Caco-2 (cell line): ENCODE measurements around the gene CAPG. TPM values are rescaled to one million over a fixed set of nuclear protein-coding genes. Genes with fewer than 3 reads are reported as not detected.
"Not testable (repeated sequence)": the region's sequence is repeated elsewhere in the genome, so short reads cannot be mapped to it uniquely, and the experiment has no call there.

Experiments
- BruUV-seq: library from RNA; stranded (reverse); fragments of 400-500 nt; replicated peaks from 2 replicates; lab custom pipeline; 2021; lab: Mats Ljungman, UMichigan
- CTCF ChIA-PET: fragments of 300-600 bp; sonication (Branson Sonifier 250); formaldehyde crosslinking; loops from one replicate; lab custom pipeline; 2022; ENCODE audit warnings: antibody characterized with exemption; lab: Charles Lee
- POLR2A ChIA-PET: fragments of 300-600 bp; sonication (Branson Sonifier 250); formaldehyde crosslinking; loops from one replicate; lab custom pipeline; 2022; ENCODE audit warnings: antibody characterized with exemption; lab: Charles Lee
- DNase-seq, 2 experiments: peaks; one replicate each; pipeline versions ENCODE4 v3.0.0 to v3.0.0-alpha.2; 2020 to 2022
- H3K27me3 ChIP-seq: replicated peaks from 2 replicates; pipeline ENCODE4 v1.6.0; 2011; ENCODE audit warnings: low read length; ENCODE audit not compliant: control insufficient read depth, insufficient read depth
- H3K36me3 ChIP-seq: 2 replicates; pipeline ENCODE4 v1.5.1; 2011; ENCODE audit warnings: low read length; ENCODE audit not compliant: control insufficient read depth, insufficient read depth
- H3K4me1 ChIP-seq: fragments of 250-450 bp; sonication (Bioruptor Pico); 2 replicates; pipeline ENCODE4 v1.5.1; 2020; ENCODE audit warnings: mild to moderate bottlenecking
- H3K4me3 ChIP-seq: 2 replicates; pipeline ENCODE4 v1.5.1; 2011; ENCODE audit warnings: low read depth, mild to moderate bottlenecking, control low read depth, low read length
- H3K9me3 ChIP-seq: fragments of 250-450 bp; sonication (Bioruptor Pico); 2 replicates; pipeline ENCODE4 v1.5.1; 2020; ENCODE audit warnings: mild to moderate bottlenecking, moderate library complexity
- H3K27ac Mint-ChIP-seq: one replicate; pipeline ENCODE4 v1.8.0; 2022; ENCODE audit warnings: mixed read lengths; ENCODE audit not compliant: unreplicated experiment
- H3K27me3 Mint-ChIP-seq: one replicate; pipeline ENCODE4 v1.8.0; 2022; ENCODE audit warnings: mixed read lengths; ENCODE audit not compliant: insufficient read depth, unreplicated experiment
- H3K36me3 Mint-ChIP-seq: one replicate; pipeline ENCODE4 v1.8.0; 2022; ENCODE audit warnings: mild to moderate bottlenecking, mixed read lengths; ENCODE audit not compliant: insufficient read depth, unreplicated experiment
- H3K4me1 Mint-ChIP-seq: one replicate; pipeline ENCODE4 v1.8.0; 2022; ENCODE audit warnings: low read depth, mixed read lengths; ENCODE audit not compliant: unreplicated experiment
- H3K4me3 Mint-ChIP-seq: one replicate; pipeline ENCODE4 v1.8.0; 2022; ENCODE audit warnings: mild to moderate bottlenecking, moderate library complexity, mixed read lengths; ENCODE audit not compliant: unreplicated experiment
- H3K9me3 Mint-ChIP-seq: one replicate; pipeline ENCODE4 v1.8.0; 2022; ENCODE audit warnings: mixed read lengths; ENCODE audit not compliant: unreplicated experiment
- intact Hi-C: fragments of 100-400 bp; cut with micrococcal nuclease; formaldehyde crosslinking; loops from one replicate; pipeline ENCODE4 v1.10.0; 2022; ENCODE audit not compliant: unreplicated experiment
- total RNA-seq: library from RNA; stranded (reverse); gene quantifications from 2 replicates; pipeline ENCODE4 v1.2.3, GENCODE V29; 2022
- TF ChIP-seq, protein P1 (sequence below), 2 experiments: fragments of 200-600 bp in 1 of 2; IDR thresholded peaks; 1 replicate in 1 of 2; 2 replicates in 1 of 2; pipeline versions ENCODE4 v1.5.1 to v1.8.0; 2011 to 2022; ENCODE audit warnings: antibody characterized with exemption in 1 of 2, control low read depth in 1 of 2, inconsistent platforms in 1 of 2, low read depth in 1 of 2, low read length in 1 of 2, mild to moderate bottlenecking in 1 of 2, moderate library complexity in 1 of 2; ENCODE audit not compliant: insufficient read depth in 1 of 2, severe bottlenecking in 1 of 2, unreplicated experiment in 1 of 2

Gene CAPG
- total RNA-seq, 1 experiment from 2014 or later, result 10.0 TPM

DNA sequence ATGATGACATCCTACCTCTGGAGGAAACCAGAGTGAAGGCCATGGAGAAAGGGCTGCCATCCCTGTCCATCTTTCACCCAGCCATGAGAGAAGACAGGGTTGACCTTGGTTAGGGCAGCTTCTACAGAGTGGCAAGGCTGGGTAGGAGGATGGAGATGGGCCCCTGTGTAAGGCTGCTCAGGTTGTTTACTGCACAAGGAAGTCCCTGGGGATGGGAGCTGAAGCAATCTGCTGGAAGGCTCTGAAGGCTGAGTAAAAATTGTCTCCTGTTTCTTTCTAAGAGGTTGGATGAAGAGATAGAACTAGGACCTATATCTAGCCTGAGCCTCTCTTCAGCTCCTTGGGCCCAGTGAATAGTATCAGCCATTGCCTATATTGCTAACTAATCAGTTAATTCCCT, 41.2 kb downstream of the CAPG start:
- H3K9me3 ChIP-seq, result no peaks in the 10 kb centered on the region
- peak in 1 of 2 experiments; percentile 19 for DNase-seq
- intact Hi-C loops, result no loop called here
- H3K4me3 ChIP-seq, result no peak overlapping the region
- Mint-ChIP-seq H3K27me3 (no peaks in the 10 kb centered on the region), H3K36me3 (no peaks in the 10 kb centered on the region), H3K27ac (no peak overlapping the region), H3K9me3 (no peaks in the 10 kb centered on the region), H3K4me1 (no peaks in the 10 kb centered on the region), H3K4me3 (no peak overlapping the region)
- no peaks in the 10 kb centered on the region for H3K4me1 ChIP-seq
- H3K36me3 ChIP-seq, result no peaks in the 10 kb centered on the region
- H3K27me3 ChIP-seq, result no peaks in the 10 kb centered on the region
- TF ChIP-seq, protein P1, sequence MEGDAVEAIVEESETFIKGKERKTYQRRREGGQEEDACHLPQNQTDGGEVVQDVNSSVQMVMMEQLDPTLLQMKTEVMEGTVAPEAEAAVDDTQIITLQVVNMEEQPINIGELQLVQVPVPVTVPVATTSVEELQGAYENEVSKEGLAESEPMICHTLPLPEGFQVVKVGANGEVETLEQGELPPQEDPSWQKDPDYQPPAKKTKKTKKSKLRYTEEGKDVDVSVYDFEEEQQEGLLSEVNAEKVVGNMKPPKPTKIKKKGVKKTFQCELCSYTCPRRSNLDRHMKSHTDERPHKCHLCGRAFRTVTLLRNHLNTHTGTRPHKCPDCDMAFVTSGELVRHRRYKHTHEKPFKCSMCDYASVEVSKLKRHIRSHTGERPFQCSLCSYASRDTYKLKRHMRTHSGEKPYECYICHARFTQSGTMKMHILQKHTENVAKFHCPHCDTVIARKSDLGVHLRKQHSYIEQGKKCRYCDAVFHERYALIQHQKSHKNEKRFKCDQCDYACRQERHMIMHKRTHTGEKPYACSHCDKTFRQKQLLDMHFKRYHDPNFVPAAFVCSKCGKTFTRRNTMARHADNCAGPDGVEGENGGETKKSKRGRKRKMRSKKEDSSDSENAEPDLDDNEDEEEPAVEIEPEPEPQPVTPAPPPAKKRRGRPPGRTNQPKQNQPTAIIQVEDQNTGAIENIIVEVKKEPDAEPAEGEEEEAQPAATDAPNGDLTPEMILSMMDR (IDR thresholded peaks at IDR 0.05; ENCODE audit: insufficient read depth in 1 of 2, low read depth in 1 of 2, low read length in 1 of 2, severe bottlenecking in 1 of 2, unreplicated experiment in 1 of 2), result no peak
- CTCF ChIA-PET, result interaction anchor here (0.6 kb wide), 1 partner anchor 11 kb away, joined by 3 read pairs; no protein-coding TSS in a partner anchor
- POLR2A ChIA-PET, result interaction anchor here (0.5 to 0.6 kb wide), 2 partner anchors 19 to 180 kb away, joined by 3 to 6 read pairs; no protein-coding TSS in a partner anchor
- BruUV-seq, result no TSS peak

DNA sequence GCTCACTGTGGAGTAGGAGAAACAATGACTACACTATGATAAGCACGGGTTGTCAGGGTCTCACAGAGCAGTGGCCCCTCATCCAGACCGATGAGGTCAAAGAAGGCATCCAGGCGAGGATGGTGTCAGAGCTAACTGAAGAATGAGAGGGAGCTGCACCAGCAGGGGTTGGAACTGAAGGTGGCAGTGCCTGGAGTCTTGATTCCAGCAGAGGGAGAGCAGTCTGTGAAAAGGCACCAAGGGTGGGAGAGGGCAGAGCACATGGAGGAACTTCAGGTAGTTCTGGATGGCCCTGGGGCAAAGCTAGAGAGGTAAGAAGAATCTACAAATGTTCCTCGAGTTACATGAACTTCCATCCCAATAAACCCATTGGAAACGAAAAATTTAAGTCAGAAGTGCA, 43.0 kb downstream of the CAPG start:
- H3K27me3 ChIP-seq, result no peaks in the 10 kb centered on the region
- POLR2A ChIA-PET, result no interaction called here
- H3K9me3 ChIP-seq, result no peaks in the 10 kb centered on the region
- TF ChIP-seq, protein P1 (IDR thresholded peaks at IDR 0.05; ENCODE audit: insufficient read depth in 1 of 2, low read depth in 1 of 2, low read length in 1 of 2, severe bottlenecking in 1 of 2, unreplicated experiment in 1 of 2), result no peak
- H3K27ac Mint-ChIP-seq, result no peak overlapping the region
- no peaks in the 10 kb centered on the region for H3K4me1 Mint-ChIP-seq
- no peaks in the 10 kb centered on the region for H3K9me3 Mint-ChIP-seq
- no peak overlapping the region for H3K4me3 Mint-ChIP-seq
- H3K4me1 ChIP-seq, result no peaks in the 10 kb centered on the region
- CTCF ChIA-PET, result interaction anchor here (0.7 kb wide), 1 partner anchor 22 kb away, joined by 3 read pairs; no protein-coding TSS in a partner anchor
- H3K36me3 ChIP-seq, result no peaks in the 10 kb centered on the region
- intact Hi-C loops, result no loop called here
- H3K27me3 Mint-ChIP-seq, result no peaks in the 10 kb centered on the region
- DNase-seq, result no peak
- H3K4me3 ChIP-seq, result no peak overlapping the region
- BruUV-seq, result no TSS peak
- no peaks in the 10 kb centered on the region for H3K36me3 Mint-ChIP-seq

DNA sequence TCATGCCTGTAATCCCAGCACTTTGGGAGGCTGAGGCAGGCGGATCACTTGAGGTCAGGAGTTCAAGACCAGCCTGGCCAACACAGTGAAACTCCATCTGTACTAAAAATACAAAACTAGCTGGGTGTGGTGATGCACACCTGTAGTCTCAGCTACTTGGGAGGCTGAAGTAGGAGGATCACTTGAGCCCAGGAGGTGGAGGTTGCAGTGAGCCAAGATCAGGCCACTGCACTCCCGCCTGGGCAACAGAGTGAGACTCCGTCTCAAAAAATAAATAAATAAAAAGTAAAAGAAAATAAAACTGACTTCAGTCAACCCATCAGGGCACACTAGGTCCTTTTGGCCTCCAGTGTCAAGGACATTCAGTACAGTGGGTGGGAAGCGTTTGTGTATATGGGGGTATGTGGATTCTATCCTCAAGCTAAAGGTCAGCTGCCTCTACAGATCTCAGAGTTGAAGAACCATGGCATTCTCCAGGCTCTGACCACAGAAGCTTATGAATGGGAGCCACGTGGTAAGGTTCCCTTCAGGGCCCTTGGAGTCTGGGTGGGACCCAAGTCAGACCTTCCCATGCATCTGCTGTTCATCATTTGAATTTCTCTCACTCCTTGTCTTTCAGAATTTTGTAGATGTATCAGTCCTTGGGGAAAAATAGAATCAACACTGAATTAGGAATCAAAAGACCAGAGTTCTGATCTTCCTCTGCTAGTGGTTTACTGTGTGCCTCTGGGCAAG, 47.3 kb downstream of the CAPG start:
- H3K36me3 ChIP-seq, BruUV-seq, H3K4me3 ChIP-seq, H3K4me1 ChIP-seq, H3K36me3 Mint-ChIP-seq, H3K27ac Mint-ChIP-seq, CTCF ChIA-PET, H3K4me1 Mint-ChIP-seq, H3K4me3 Mint-ChIP-seq, intact Hi-C loops, H3K27me3 ChIP-seq, H3K9me3 ChIP-seq, POLR2A ChIA-PET, H3K27me3 Mint-ChIP-seq, H3K9me3 Mint-ChIP-seq: not testable (repeated sequence)
- DNase-seq, result peak in 1 of 2 experiments; percentile 2
